Left renal cortex interstitium (tissue), 4 donors: ENCODE data around the gene TINCR. TPM values are rescaled to one million over a fixed set of nuclear protein-coding genes. Genes with fewer than 3 reads are reported as not detected.

Source experiments
- DNase-seq, 4 donors: peaks; one replicate each; pipeline ENCODE4 v3.0.0-alpha.2; 2013; ENCODE audit warnings: low read depth in 4 of 4, low spot score in 2 of 4, missing footprints in 1 of 4
- polyA plus RNA-seq, 4 donors: library from polyadenylated mRNA; unstranded; fragments of 120-200 nt; gene quantifications; one replicate each; pipeline ENCODE4 v1.2.1, GENCODE V29; 2013; ENCODE audit not compliant: insufficient read length in 4 of 4

TINCR gene
- polyA plus RNA-seq, 4 donors, result 0.21 to 1.2 (median 0.51) TPM

- DNase-seq, result no peak
These were observed 47.3 kb downstream of the TINCR start for GRCh38 chr19:5520501-5520900.

- DNase-seq, result no peak
These were observed 48.7 kb downstream of the TINCR start for GRCh38 chr19:5519076-5519475.

GRCh38 chr19:5515737-5516136 lies 52.0 kb downstream of the TINCR start:
- DNase-seq, result no peak

DNA sequence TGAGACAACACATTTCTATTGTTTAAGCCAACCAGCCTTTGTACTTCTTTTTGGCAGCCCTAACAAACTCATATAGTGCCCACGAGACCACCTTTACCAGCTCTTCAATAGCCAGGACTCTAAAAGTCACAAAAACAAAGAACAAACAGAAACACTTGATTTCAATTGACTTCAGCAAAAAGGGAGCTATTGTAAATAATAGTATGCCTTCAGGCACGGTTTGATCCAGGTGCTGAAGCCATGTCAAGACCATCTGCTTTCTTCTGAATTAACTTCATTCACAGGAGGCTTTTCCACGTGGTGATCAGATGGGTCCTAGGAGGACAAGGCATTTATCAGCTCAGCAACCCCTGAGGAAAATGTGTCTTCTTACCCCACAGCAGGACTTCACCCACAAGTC lies 53.8 kb downstream of the TINCR start:
- DNase-seq, result no peak

- no peak for DNase-seq
These were observed 55.0 kb downstream of the TINCR start for GRCh38 chr19:5512715-5513114.

Other genes with a start within 250 kb of the TINCR start
- 100 to 1,000 TPM in 1 of 4 donors, 10 to 100 TPM in 3; 44.7 to 102 (median 66.4) TPM for gene PTPRS, start 227.1 kb downstream of the TINCR start, polyA plus RNA-seq
- not detected for gene ZNRF4, start 112.5 kb downstream of the TINCR start, polyA plus RNA-seq
- gene SAFB2, start 54.8 kb upstream of the TINCR start, polyA plus RNA-seq, result 100 to 1,000 TPM in 2 of 4 donors, 10 to 100 TPM in 2; 51.1 to 120 (median 91.7) TPM
- 100 to 1,000 TPM; 126 to 190 (median 159) TPM for gene SAFB, start 55.1 kb upstream of the TINCR start, polyA plus RNA-seq
- gene MICOS13, start 112.6 kb upstream of the TINCR start, polyA plus RNA-seq, result 10 to 100 TPM; 33.7 to 73.6 (median 50.8) TPM
- 10 to 100 TPM in 3 of 4 donors, 1 to 10 TPM in 1; 7.9 to 16.9 (median 13.0) TPM for gene HSD11B1L, start 113.1 kb upstream of the TINCR start, polyA plus RNA-seq
- gene RPL36, start 122.3 kb upstream of the TINCR start, polyA plus RNA-seq, result 100 to 1,000 TPM; 503 to 959 (median 748) TPM
- 10 to 100 TPM; 46.9 to 76.4 (median 62.1) TPM for gene LONP1, start 152.2 kb upstream of the TINCR start, polyA plus RNA-seq
- gene CATSPERD, start 152.7 kb upstream of the TINCR start, polyA plus RNA-seq, result not detected
- gene PRR22, start 216.8 kb upstream of the TINCR start, polyA plus RNA-seq, result 1 to 10 TPM; 1.5 to 4.4 (median 3.7) TPM
- gene DUS3L, start 223.2 kb upstream of the TINCR start, polyA plus RNA-seq, result 10 to 100 TPM; 21.9 to 37.7 (median 30.1) TPM
- gene NRTN, start 237.1 kb upstream of the TINCR start, polyA plus RNA-seq, result 1 to 10 TPM; 1.6 to 5.5 (median 3.9) TPM